Measurements from ENCODE around the gene INAVA.

The INAVA gene

GRCh38 chr1:200958597-200958996 lies 63.9 kb downstream of the INAVA start:
- 93% methylated on average over 11 of the region's 11 CpGs for WGBS
- H3K27ac ChIP-seq (ENCODE audit: low read length, poor library complexity, severe bottlenecking): no peak overlapping the region
- no peak overlapping the region for H3K14ac ChIP-seq (ENCODE audit: low read length in 2 of 2)

GRCh38 chr1:200959411-200959921 lies 64.8 kb downstream of the INAVA start:
- DNase-seq: no peak

More at GRCh38 chr1:200958597-200958996, 63.9 kb downstream of the INAVA start:
- no peak for DNase-seq
- no peak overlapping the region for H4K8ac ChIP-seq (ENCODE audit: low read length)
- peaks cover 0 to 63% of the 10 kb centered on the region in 2 experiments for H3K27me3 ChIP-seq (ENCODE audit: control insufficient read depth in 1 of 2, insufficient read depth in 1 of 2, low read length in 2 of 2)
- no peak overlapping the region for H2BK120ac ChIP-seq (ENCODE audit: low read depth, low read length)
- H2BK12ac ChIP-seq (ENCODE audit: low read length in 2 of 2): no peak overlapping the region
- no peak overlapping the region for H2AK5ac ChIP-seq (ENCODE audit: low read length, severe bottlenecking)
- no peak overlapping the region for H3K18ac ChIP-seq (ENCODE audit: low read depth in 1 of 2, low read length in 2 of 2)
- peaks cover 1% of the 10 kb centered on the region for H3K4me1 ChIP-seq (ENCODE audit: control insufficient read depth, insufficient read depth, low read depth, low read length)
- no peak overlapping the region for H3K4me2 ChIP-seq (ENCODE audit: low read length, poor library complexity, severe bottlenecking)
- H2BK5ac ChIP-seq (ENCODE audit: low read depth, low read length, poor library complexity, severe bottlenecking): no peak overlapping the region
- H3K23ac ChIP-seq (ENCODE audit: low read length in 2 of 2): no peak overlapping the region
- H3K4ac ChIP-seq (ENCODE audit: low read depth in 1 of 2, low read length in 2 of 2): no peak overlapping the region
- H2BK15ac ChIP-seq (ENCODE audit: low read depth, poor library complexity, severe bottlenecking): no peak overlapping the region
- no peaks in the 10 kb centered on the region for H3K79me1 ChIP-seq (replicated peaks; ENCODE audit: low read length, poor library complexity, severe bottlenecking)
- H2AFZ ChIP-seq (ENCODE audit: low read depth, low read length): no peak overlapping the region
- no peak overlapping the region for H3K4me3 ChIP-seq (ENCODE audit: insufficient read depth in 1 of 2, low read depth in 1 of 2, low read length in 2 of 2)
- H3K9ac ChIP-seq (ENCODE audit: low read length): no peak overlapping the region
- no peak overlapping the region for H4K91ac ChIP-seq (ENCODE audit: low read length)
- no peaks in the 10 kb centered on the region for H3K9me3 ChIP-seq (ENCODE audit: control insufficient read depth, low read length)
- H3K36me3 ChIP-seq (ENCODE audit: control insufficient read depth in 1 of 2, insufficient read depth in 2 of 2, low read depth in 1 of 2, low read length in 2 of 2): no peaks in the 10 kb centered on the region

DNA sequence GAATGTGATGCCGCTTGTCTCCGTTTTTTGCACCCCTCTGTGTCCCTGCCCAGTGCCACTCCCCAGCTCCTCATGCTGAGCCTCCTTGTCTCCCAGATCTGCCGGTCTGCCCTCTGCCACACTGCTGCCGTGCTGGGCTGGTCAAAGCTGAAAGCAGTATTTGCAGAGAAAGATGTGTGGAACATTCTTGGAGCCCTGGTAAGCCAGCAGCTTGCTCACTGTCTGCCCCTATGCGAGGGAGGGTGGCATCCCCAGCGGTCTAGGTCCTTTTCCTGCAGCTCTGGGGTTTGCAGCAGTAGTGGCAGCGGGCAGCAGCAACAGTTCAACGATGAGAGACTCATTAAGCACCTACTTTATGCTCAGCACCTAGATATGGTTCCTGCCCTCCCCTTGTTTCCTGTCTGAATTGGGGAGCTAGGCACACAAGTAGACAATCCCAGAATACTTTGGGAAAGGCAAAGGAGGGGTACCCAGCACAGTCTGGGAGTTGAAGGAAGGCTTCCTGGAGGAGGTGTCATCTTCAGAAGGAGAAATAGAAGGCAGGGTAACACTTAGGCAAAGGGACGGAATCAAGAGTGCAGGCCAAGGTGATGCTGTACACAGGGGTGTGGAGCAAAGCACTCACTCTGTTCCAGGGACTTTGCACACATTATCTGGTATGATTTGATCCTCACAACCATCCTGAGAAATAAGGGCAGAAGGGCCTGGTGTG lies 65.7 kb downstream of the INAVA start:
- Histone ChIP-seq H2BK120ac (ENCODE audit: low read depth, low read length) (no peak overlapping the region), H3K9ac (ENCODE audit: low read length) (no peak overlapping the region), H3K79me1 (replicated peaks; ENCODE audit: low read length, poor library complexity, severe bottlenecking) (no peaks in the 10 kb centered on the region), H4K8ac (ENCODE audit: low read length) (no peak overlapping the region), H2BK12ac (ENCODE audit: low read length in 2 of 2) (no peak overlapping the region), H3K4me2 (ENCODE audit: low read length, poor library complexity, severe bottlenecking) (no peak overlapping the region), H3K14ac (ENCODE audit: low read length in 2 of 2) (peak overlapping the region in 1 of 2 experiments; percentile 62), H3K9me3 (ENCODE audit: control insufficient read depth, low read length) (no peaks in the 10 kb centered on the region), H3K27me3 (ENCODE audit: control insufficient read depth in 1 of 2, insufficient read depth in 1 of 2, low read length in 2 of 2) (peaks cover 0 to 61% of the 10 kb centered on the region in 2 experiments), H2AFZ (ENCODE audit: low read depth, low read length) (no peak overlapping the region), H3K36me3 (ENCODE audit: control insufficient read depth in 1 of 2, insufficient read depth in 2 of 2, low read depth in 1 of 2, low read length in 2 of 2) (no peaks in the 10 kb centered on the region), H3K4me1 (ENCODE audit: control insufficient read depth, insufficient read depth, low read depth, low read length) (peaks cover 1% of the 10 kb centered on the region), H4K91ac (ENCODE audit: low read length) (no peak overlapping the region), H2BK5ac (ENCODE audit: low read depth, low read length, poor library complexity, severe bottlenecking) (no peak overlapping the region), H3K4ac (ENCODE audit: low read depth in 1 of 2, low read length in 2 of 2) (no peak overlapping the region), H3K23ac (ENCODE audit: low read length in 2 of 2) (no peak overlapping the region), H3K4me3 (ENCODE audit: insufficient read depth in 1 of 2, low read depth in 1 of 2, low read length in 2 of 2) (no peak overlapping the region), H3K18ac (ENCODE audit: low read depth in 1 of 2, low read length in 2 of 2) (no peak overlapping the region), H2AK5ac (ENCODE audit: low read length, severe bottlenecking) (no peak overlapping the region), H2BK15ac (ENCODE audit: low read depth, poor library complexity, severe bottlenecking) (no peak overlapping the region), H3K27ac (ENCODE audit: low read length, poor library complexity, severe bottlenecking) (no peak overlapping the region)
- 73% methylated on average over 8 of the region's 9 CpGs for WGBS
- DNase-seq: no peak

More at GRCh38 chr1:200959411-200959921, 64.8 kb downstream of the INAVA start:
- H3K36me3 ChIP-seq (ENCODE audit: control insufficient read depth in 1 of 2, insufficient read depth in 2 of 2, low read depth in 1 of 2, low read length in 2 of 2): no peaks in the 10 kb centered on the region
- no peak overlapping the region for H2AK5ac ChIP-seq (ENCODE audit: low read length, severe bottlenecking)
- no peak overlapping the region for H2AFZ ChIP-seq (ENCODE audit: low read depth, low read length)
- no peak overlapping the region for H2BK120ac ChIP-seq (ENCODE audit: low read depth, low read length)
- no peak overlapping the region for H2BK5ac ChIP-seq (ENCODE audit: low read depth, low read length, poor library complexity, severe bottlenecking)
- H3K9ac ChIP-seq (ENCODE audit: low read length): no peak overlapping the region
- H3K4ac ChIP-seq (ENCODE audit: low read depth in 1 of 2, low read length in 2 of 2): no peak overlapping the region
- no peaks in the 10 kb centered on the region for H3K79me1 ChIP-seq (replicated peaks; ENCODE audit: low read length, poor library complexity, severe bottlenecking)
- 75% methylated on average over 15 of the region's 15 CpGs for WGBS
- peaks cover 0 to 57% of the 10 kb centered on the region in 2 experiments for H3K27me3 ChIP-seq (ENCODE audit: control insufficient read depth in 1 of 2, insufficient read depth in 1 of 2, low read length in 2 of 2)
- no peaks in the 10 kb centered on the region for H3K9me3 ChIP-seq (ENCODE audit: control insufficient read depth, low read length)
- H4K8ac ChIP-seq (ENCODE audit: low read length): no peak overlapping the region
- no peak overlapping the region for H3K4me2 ChIP-seq (ENCODE audit: low read length, poor library complexity, severe bottlenecking)
- H3K14ac ChIP-seq (ENCODE audit: low read length in 2 of 2): no peak overlapping the region
- no peak overlapping the region for H4K91ac ChIP-seq (ENCODE audit: low read length)
- H3K4me3 ChIP-seq (ENCODE audit: insufficient read depth in 1 of 2, low read depth in 1 of 2, low read length in 2 of 2): no peak overlapping the region
- H2BK12ac ChIP-seq (ENCODE audit: low read length in 2 of 2): no peak overlapping the region
- no peak overlapping the region for H3K23ac ChIP-seq (ENCODE audit: low read length in 2 of 2)
- H2BK15ac ChIP-seq (ENCODE audit: low read depth, poor library complexity, severe bottlenecking): no peak overlapping the region
- no peak overlapping the region for H3K18ac ChIP-seq (ENCODE audit: low read depth in 1 of 2, low read length in 2 of 2)
- peaks cover 1% of the 10 kb centered on the region for H3K4me1 ChIP-seq (ENCODE audit: control insufficient read depth, insufficient read depth, low read depth, low read length)
- H3K27ac ChIP-seq (ENCODE audit: low read length, poor library complexity, severe bottlenecking): no peak overlapping the region

DNA sequence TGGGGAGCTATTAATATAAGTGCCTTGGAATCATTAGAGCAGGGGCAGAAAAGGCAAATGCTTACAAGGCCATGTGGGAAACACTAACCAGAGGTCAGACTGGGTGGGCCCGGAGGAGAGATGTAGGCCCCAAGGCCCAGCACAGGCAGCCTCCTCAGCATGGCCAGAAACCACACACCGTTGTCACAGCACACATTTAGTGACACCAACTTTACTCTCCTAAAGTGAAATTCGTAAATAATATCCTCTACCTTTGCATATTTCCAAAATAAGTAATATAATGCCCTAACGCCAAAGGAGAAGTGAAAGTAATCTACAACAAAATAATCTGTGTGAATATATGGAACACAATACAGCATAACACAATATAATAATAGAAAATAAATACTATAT lies 66.2 kb downstream of the INAVA start:
- Histone ChIP-seq H3K79me1 (replicated peaks; ENCODE audit: low read length, poor library complexity, severe bottlenecking) (no peaks in the 10 kb centered on the region), H3K4me2 (ENCODE audit: low read length, poor library complexity, severe bottlenecking) (no peak overlapping the region), H3K4ac (ENCODE audit: low read depth in 1 of 2, low read length in 2 of 2) (no peak overlapping the region), H3K9ac (ENCODE audit: low read length) (no peak overlapping the region), H3K27me3 (ENCODE audit: control insufficient read depth in 1 of 2, insufficient read depth in 1 of 2, low read length in 2 of 2) (peaks cover 0 to 60% of the 10 kb centered on the region in 2 experiments), H3K36me3 (ENCODE audit: control insufficient read depth in 1 of 2, insufficient read depth in 2 of 2, low read depth in 1 of 2, low read length in 2 of 2) (no peaks in the 10 kb centered on the region), H4K91ac (ENCODE audit: low read length) (no peak overlapping the region), H3K4me3 (ENCODE audit: insufficient read depth in 1 of 2, low read depth in 1 of 2, low read length in 2 of 2) (no peak overlapping the region), H3K9me3 (ENCODE audit: control insufficient read depth, low read length) (no peaks in the 10 kb centered on the region), H2BK5ac (ENCODE audit: low read depth, low read length, poor library complexity, severe bottlenecking) (no peak overlapping the region), H2AK5ac (ENCODE audit: low read length, severe bottlenecking) (no peak overlapping the region), H3K4me1 (ENCODE audit: control insufficient read depth, insufficient read depth, low read depth, low read length) (peaks cover 1% of the 10 kb centered on the region), H2BK12ac (ENCODE audit: low read length in 2 of 2) (no peak overlapping the region), H2BK120ac (ENCODE audit: low read depth, low read length) (no peak overlapping the region), H3K27ac (ENCODE audit: low read length, poor library complexity, severe bottlenecking) (no peak overlapping the region), H2BK15ac (ENCODE audit: low read depth, poor library complexity, severe bottlenecking) (no peak overlapping the region), H2AFZ (ENCODE audit: low read depth, low read length) (no peak overlapping the region), H4K8ac (ENCODE audit: low read length) (no peak overlapping the region), H3K23ac (ENCODE audit: low read length in 2 of 2) (no peak overlapping the region), H3K14ac (ENCODE audit: low read length in 2 of 2) (no peak overlapping the region), H3K18ac (ENCODE audit: low read depth in 1 of 2, low read length in 2 of 2) (no peak overlapping the region)
- WGBS: 88% methylated on average over 2 of the region's 4 CpGs
- no peak for DNase-seq
